Measurements from ENCODE around the gene PAK4. TPM values are rescaled to one million over a fixed set of nuclear protein-coding genes. Genes with fewer than 3 reads are reported as not detected.

Gene PAK4
- total and polyA plus RNA-seq, 2 of the 8 experiments (the other 6 are each of a cell fraction or from before 2014, with no cell fraction given): 50.7 to 64.4 TPM

- peaks cover 0 to 2% of the 10 kb centered on the region in 2 experiments for H4K20me1 ChIP-seq (replicated peaks in 1 of 2; ENCODE audit: control insufficient read depth in 1 of 2, insufficient read depth in 2 of 2, low read length in 2 of 2)
- no peak overlapping the region for H3K18ac ChIP-seq (ENCODE audit: extremely low read depth, low read length)
- H3K79me2 ChIP-seq (ENCODE audit: control insufficient read depth in 1 of 2, insufficient read depth in 2 of 2, low read length in 2 of 2): no peaks in the 10 kb centered on the region
- H3K9ac ChIP-seq (replicated peaks in 1 of 4; ENCODE audit: extremely low read depth in 1 of 4, low read depth in 3 of 4, low read length in 3 of 4): no peak overlapping the region
- ChIA-PET POLR2A (ENCODE audit: partially characterized antibody) (interaction anchor here (0.6 to 2.4 kb wide), 4 partner anchors 14 to 209 kb away, joined by 3 to 7 read pairs (median 4); partner anchors contain the start of genes MED29 and PAF1), CTCF (ENCODE audit: partially characterized antibody) (interaction anchor here (0.6 to 2.1 kb wide), 7 partner anchors 21 to 515 kb away, joined by 3 to 5 read pairs (median 3); partner anchors contain the start of gene SYCN)
- H4K91ac ChIP-seq (replicated peaks; ENCODE audit: insufficient read length, low read length): no peak overlapping the region
- H3K23ac ChIP-seq (ENCODE audit: insufficient read length): no peak overlapping the region
- H3K23me2 ChIP-seq (ENCODE audit: low read depth, low read length): no peaks in the 10 kb centered on the region
- H2BK5ac ChIP-seq (ENCODE audit: low read depth, low read length): no peak overlapping the region
- FAIRE-seq: no peak
- no peak overlapping the region for H3K4me3 ChIP-seq (ENCODE audit: extremely low read depth in 1 of 4, insufficient read depth in 2 of 4, low read depth in 3 of 4, low read length in 4 of 4)
- no peaks in the 10 kb centered on the region for H3K9me3 ChIP-seq (ENCODE audit: insufficient read depth in 2 of 2, low read depth in 1 of 2, low read length in 1 of 2)
- no peak overlapping the region for H2BK20ac ChIP-seq (ENCODE audit: low read length)
- H3K56ac ChIP-seq (replicated peaks; ENCODE audit: insufficient read length, low read depth, low read length): no peak overlapping the region
- no peak overlapping the region for H2BK15ac ChIP-seq (ENCODE audit: low read length)
- H2AFZ ChIP-seq (ENCODE audit: low read length): no peak overlapping the region
- H3K4me1 ChIP-seq (replicated peaks in 1 of 4; ENCODE audit: control insufficient read depth in 3 of 4, insufficient read depth in 4 of 4, low read length in 3 of 4): no peaks in the 10 kb centered on the region
- no peak overlapping the region for H3K4me2 ChIP-seq (ENCODE audit: insufficient read depth in 1 of 2, low read depth in 2 of 2, low read length in 2 of 2)
- H3K4ac ChIP-seq (replicated peaks; ENCODE audit: insufficient read length, low read depth, low read length): no peak overlapping the region
- H4K5ac ChIP-seq (ENCODE audit: insufficient read length, low read depth, low read length): no peak overlapping the region
- H3K36me3 ChIP-seq (ENCODE audit: control insufficient read depth in 2 of 4, insufficient read depth in 4 of 4, low read length in 3 of 4): peaks cover 0 to 10% (median 4%) of the 10 kb centered on the region in 4 experiments; a peak in 3 of 8 replicates
- H3K27ac ChIP-seq (ENCODE audit: low read depth, low read length): no peak overlapping the region
- H3K79me1 ChIP-seq (ENCODE audit: low read depth, low read length): no peaks in the 10 kb centered on the region
- TF ChIP-seq POU5F1 (IDR thresholded peaks at IDR 0.05; ENCODE audit: low read depth, low read length) (no peak), NRF1 (IDR thresholded peaks at IDR 0.05; ENCODE audit: low read depth, low read length) (no peak), USF2 (IDR thresholded peaks at IDR 0.05; ENCODE audit: low read length) (no peak), BCL11A (IDR thresholded peaks at IDR 0.05; ENCODE audit: low read depth in 2 of 2, low read length in 2 of 2) (no peak), SP1 (IDR thresholded peaks at IDR 0.05; ENCODE audit: low read depth, low read length) (no peak), ZNF274 (IDR thresholded peaks at IDR 0.05; ENCODE audit: borderline replicate concordance, extremely low read depth, low read length) (no peak), CEBPB (IDR thresholded peaks at IDR 0.05; ENCODE audit: low read depth, low read length) (no peak), HDAC6 (IDR thresholded peaks at IDR 0.05; ENCODE audit: low read depth, low read length) (no peak), HDAC2 (IDR thresholded peaks at IDR 0.05; ENCODE audit: borderline replicate concordance in 1 of 2, low read depth in 2 of 2, low read length in 2 of 2) (no peak), YY1 (IDR thresholded peaks at IDR 0.05; ENCODE audit: low read depth, low read length) (no peak)
- H3K27me3 ChIP-seq (replicated peaks in 1 of 4; ENCODE audit: control insufficient read depth in 3 of 4, extremely low read depth in 1 of 4, insufficient read depth in 3 of 4, low read length in 3 of 4): no peaks in the 10 kb centered on the region
- no peak overlapping the region; the same call in 1 of the 2 replicates for H4K8ac ChIP-seq (ENCODE audit: extremely low read depth, insufficient read depth, low read length)
- H2AK5ac ChIP-seq (ENCODE audit: low read depth, low read length): no peak overlapping the region
- no peak for DNase-seq (ENCODE audit: low read depth in 1 of 2, low spot score in 2 of 2)
- WGBS, 2 experiments (ENCODE audit: extremely low coverage in 1 of 2, insufficient coverage in 1 of 2, insufficient read length in 1 of 2, insufficient replicate concordance in 2 of 2, low coverage in 1 of 2, low lambda C conversion rate in 2 of 2, missing lambda C conversion rate in 1 of 2): 91% methylated on average over 3 of the region's 4 CpGs; no CpG with 5 or more reads in 1 of the 2 experiments
- no peak overlapping the region for H2BK12ac ChIP-seq (ENCODE audit: low read depth, low read length)
- H2BK120ac ChIP-seq (replicated peaks; ENCODE audit: low read depth, low read length): no peak overlapping the region
- H3K14ac ChIP-seq (ENCODE audit: insufficient read length): no peak overlapping the region
Measured at GRCh38 chr19:39182174-39182505, 56.6 kb downstream of the PAK4 start.
